Small intestine (tissue), 7 donors: Measurements from ENCODE around the gene CCER1. TPM values are rescaled to one million over a fixed set of nuclear protein-coding genes. Genes with fewer than 3 reads are reported as not detected.

Experiments
- DNase-seq, 2 donors: peaks; one replicate each; pipeline versions ENCODE4 v3.0.0 to v3.0.0-alpha.2; 2013
- FAIRE-seq: peaks from 2 replicates; lab custom pipeline; 2012; peaks lifted over from hg19 to GRCh38; lab: Jason Lieb, UNC
- H3K27ac ChIP-seq, 3 donors: one replicate each; pipeline ENCODE4 v1.5.1; 2013; ENCODE audit warnings: low read length in 2 of 3, mild to moderate bottlenecking in 2 of 3, control low read depth in 1 of 3, inconsistent platforms in 1 of 3, low read depth in 1 of 3, moderate library complexity in 1 of 3
- H3K27me3 ChIP-seq, 3 donors: one replicate each; pipeline ENCODE4 v1.6.1; 2013; ENCODE audit warnings: low read length in 3 of 3, inconsistent platforms in 1 of 3; ENCODE audit not compliant: control insufficient read depth in 3 of 3, insufficient read depth in 3 of 3
- H3K36me3 ChIP-seq, 3 donors: one replicate each; pipeline ENCODE4 v1.6.1; 2013; ENCODE audit warnings: low read length in 3 of 3, inconsistent platforms in 1 of 3, low read depth in 1 of 3, mild to moderate bottlenecking in 1 of 3, moderate library complexity in 1 of 3; ENCODE audit not compliant: control insufficient read depth in 3 of 3, insufficient read depth in 2 of 3
- H3K4me1 ChIP-seq, 3 donors: one replicate each; pipeline ENCODE4 v1.6.1; 2013; ENCODE audit warnings: low read length in 2 of 3, inconsistent platforms in 1 of 3, low read depth in 1 of 3, mild to moderate bottlenecking in 1 of 3, moderate library complexity in 1 of 3; ENCODE audit not compliant: control insufficient read depth in 3 of 3, insufficient read depth in 2 of 3
- H3K4me3 ChIP-seq, 3 donors: one replicate each; pipeline ENCODE4 v1.5.1; 2013; ENCODE audit warnings: low read length in 3 of 3, control low read depth in 1 of 3, inconsistent platforms in 1 of 3, low read depth in 1 of 3, mild to moderate bottlenecking in 1 of 3, moderate library complexity in 1 of 3
- H3K9me3 ChIP-seq, 2 donors: one replicate each; pipeline ENCODE4 v1.6.1; 2013; ENCODE audit warnings: low read depth in 1 of 2, low read length in 1 of 2; ENCODE audit not compliant: control insufficient read depth in 2 of 2, insufficient read depth in 1 of 2
- WGBS, 3 donors: extraction: QIAGEN DNeasy Blood & Tissue Kit; methylation state at CpG; one replicate each; pipeline ENCODE4 v1.1.7; 2013; 5-methylcytosine and 5-hydroxymethylcytosine counted together
- polyA plus RNA-seq, 4 donors: library from polyadenylated mRNA; stranded (reverse) in 3 of 4; unstranded in 1 of 4; fragments of 200-250 nt in 3 of 4; fragments of 120-200 nt in 1 of 4; gene quantifications; one replicate each; pipeline versions ENCODE4 v1.2.1 to v1.2.3, GENCODE V29; 2013
- donor health status: healthy with polysubstance abuse.
- donor health status: control.
- donor health status: control.
- donor health status: Bipolar disorder and iron deficiency.
- donor health status: healthy.

CCER1 gene
- polyA plus RNA-seq, 4 donors: not detected

GRCh38 chr12:90909069-90909770, 45.8 kb downstream of the CCER1 start:
- Histone ChIP-seq H3K9me3 (no peaks in the 10 kb centered on the region), H3K4me3 (no peak overlapping the region), H3K4me1 (no peaks in the 10 kb centered on the region), H3K27ac (peak overlapping the region in 1 of 3 donors; percentile 32), H3K27me3 (no peaks in the 10 kb centered on the region), H3K36me3 (no peaks in the 10 kb centered on the region)
- FAIRE-seq: no peak
- peak; percentile 54 to 70 for DNase-seq
- 15 to 41% (median 28%) methylated on average over 7 of the region's 7 CpGs for WGBS, 3 donors

DNA sequence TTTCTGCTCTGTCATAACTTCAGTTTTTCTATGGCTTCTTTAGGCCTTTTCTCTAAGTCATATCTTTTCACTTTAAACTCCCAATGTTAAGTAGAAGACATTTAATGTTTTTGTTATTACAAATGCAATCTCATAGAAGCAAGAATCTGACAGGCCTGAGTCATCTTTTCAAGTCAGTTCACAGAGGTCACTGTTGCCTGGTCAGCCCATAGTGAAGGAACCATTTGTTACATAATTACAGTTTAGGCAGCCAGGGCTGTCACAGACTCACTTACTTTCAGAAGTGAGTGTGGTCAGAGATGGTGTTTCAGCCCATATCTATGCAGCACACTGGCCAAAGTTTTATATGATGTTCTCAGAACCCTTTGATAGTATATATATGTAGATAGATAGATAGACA, 46.5 kb downstream of the CCER1 start:
- H3K4me1 ChIP-seq: no peaks in the 10 kb centered on the region
- no peaks in the 10 kb centered on the region for H3K27me3 ChIP-seq
- DNase-seq (no peak), FAIRE-seq (no peak)
- H3K4me3 ChIP-seq: no peak overlapping the region
- no peaks in the 10 kb centered on the region for H3K36me3 ChIP-seq
- H3K27ac ChIP-seq: no peak overlapping the region
- H3K9me3 ChIP-seq: no peaks in the 10 kb centered on the region

GRCh38 chr12:90905691-90906370, 49.1 kb downstream of the CCER1 start:
- no peak for DNase-seq
- no peaks in the 10 kb centered on the region for H3K27me3 ChIP-seq
- no peaks in the 10 kb centered on the region for H3K9me3 ChIP-seq
- no peak for FAIRE-seq
- H3K36me3 ChIP-seq: no peaks in the 10 kb centered on the region
- H3K4me1 ChIP-seq: no peaks in the 10 kb centered on the region
- H3K27ac ChIP-seq: no peak overlapping the region
- no peak overlapping the region for H3K4me3 ChIP-seq
- 53 to 66% (median 59%) methylated on average over 1 of the region's 1 CpG for WGBS, 3 donors

- H3K27ac ChIP-seq: no peak overlapping the region
- no peaks in the 10 kb centered on the region for H3K27me3 ChIP-seq
- DNase-seq: no peak
- no peaks in the 10 kb centered on the region for H3K9me3 ChIP-seq
- no peak overlapping the region for H3K4me3 ChIP-seq
- FAIRE-seq: no peak
- 88 to 93% (median 93%) methylated on average over 2 of the region's 2 CpGs for WGBS, 3 donors
- H3K4me1 ChIP-seq: no peaks in the 10 kb centered on the region
- H3K36me3 ChIP-seq: no peaks in the 10 kb centered on the region
These were observed 52.4 kb downstream of the CCER1 start for GRCh38 chr12:90902596-90902995.

Other genes starting within 250 kb of the CCER1 start
- gene EPYC, start 49.8 kb upstream of the CCER1 start, polyA plus RNA-seq: not detected
- gene KERA, start 102.8 kb upstream of the CCER1 start, polyA plus RNA-seq: under 1 TPM in 2 of 4 donors, not detected in 2; 0.03 to 0.10 TPM
- gene LUM, start 156.3 kb upstream of the CCER1 start, polyA plus RNA-seq: 100 to 1,000 TPM in 1 of 4 donors, 10 to 100 TPM in 2, 1 to 10 TPM in 1; 5.1 to 104 (median 40.3) TPM
- gene DCN, start 227.6 kb upstream of the CCER1 start, polyA plus RNA-seq: 100 to 1,000 TPM in 2 of 4 donors, 10 to 100 TPM in 1, 1 to 10 TPM in 1; 8.1 to 390 (median 156) TPM